Measurements from ENCODE around the gene KCNG2. TPM values are rescaled to one million over a fixed set of nuclear protein-coding genes. Genes with fewer than 3 reads are reported as not detected.
A peak's percentile ranks its signal among the peaks of the same experiment; 100 is the strongest.

The KCNG2 gene
- total RNA-seq, 1 donor from 2014 or later, result 0.51 TPM

GRCh38 chr18:79786304-79786703 is 11.4 kb upstream of the KCNG2 start:
- no peak for DNase-seq

- no peak for DNase-seq
These were observed 10.8 kb upstream of the KCNG2 start for GRCh38 chr18:79786786-79787526.

GRCh38 chr18:79787527-79787864 is 10.2 kb upstream of the KCNG2 start:
- no peak for DNase-seq

DNA sequence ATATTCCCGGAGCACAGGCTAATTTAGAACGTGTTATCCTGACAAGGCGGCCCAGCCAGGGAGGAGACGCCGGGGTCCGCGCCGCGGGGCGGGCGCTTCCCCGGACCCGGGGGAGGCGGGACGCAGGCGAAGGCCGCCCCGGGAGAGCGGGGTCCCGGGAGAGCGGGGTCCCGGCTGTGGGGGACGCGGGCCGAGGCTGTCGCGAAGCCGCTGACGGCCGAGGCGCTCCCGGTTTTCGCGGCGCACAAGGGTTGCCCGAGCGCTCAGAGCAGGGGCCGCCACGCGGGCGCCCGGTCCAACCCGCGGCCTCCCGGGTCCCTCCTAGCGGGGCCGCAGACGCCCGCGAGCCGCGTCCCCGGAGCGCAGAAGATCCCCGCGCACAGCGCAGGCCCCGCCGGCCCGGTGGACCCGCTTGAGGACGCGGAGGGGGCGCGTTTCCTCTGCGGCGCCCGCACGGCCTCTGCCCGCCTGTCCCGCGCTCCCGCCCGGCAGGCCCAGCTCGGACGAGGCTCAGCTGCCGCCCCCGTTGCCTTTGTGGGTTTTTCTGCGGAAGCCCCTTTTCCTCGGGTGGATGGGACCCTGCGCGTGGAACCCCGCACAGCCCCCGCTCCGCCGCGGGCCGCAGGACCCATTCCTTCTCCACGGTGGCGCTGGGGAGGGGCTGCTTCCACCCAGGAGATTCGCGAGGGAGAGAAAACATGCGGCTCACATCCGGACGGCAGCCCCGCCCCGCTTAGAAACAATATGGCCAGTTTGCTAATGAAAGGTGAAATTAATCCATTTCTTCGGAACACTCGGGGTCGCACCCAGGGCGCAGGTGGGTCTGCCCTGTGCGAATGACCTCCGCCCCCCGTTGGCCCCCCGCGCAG is 9.6 kb upstream of the KCNG2 start:
- no peak for DNase-seq

DNA sequence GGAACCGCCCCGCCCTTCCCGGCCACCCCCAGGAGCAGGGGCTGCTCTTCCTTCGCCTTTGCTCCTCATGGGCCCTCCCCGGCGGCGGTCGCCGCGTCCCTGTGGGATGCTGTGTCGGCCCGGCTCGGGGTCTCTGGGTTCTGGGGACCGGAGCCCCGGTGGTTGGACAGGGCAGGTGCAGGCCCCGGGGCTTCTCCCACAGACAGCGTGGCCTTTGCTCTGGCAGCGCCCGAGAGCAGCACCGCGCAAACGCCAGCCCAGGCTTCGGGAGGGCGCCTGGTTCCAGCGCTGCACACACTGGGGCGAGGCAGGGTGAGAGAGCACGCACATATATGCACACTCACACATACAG is 9.0 kb upstream of the KCNG2 start:
- no peak for DNase-seq

GRCh38 chr18:79789091-79789891 is 8.4 kb upstream of the KCNG2 start:
- DNase-seq, result no peak

- DNase-seq, result no peak
These were observed 7.5 kb upstream of the KCNG2 start for GRCh38 chr18:79789901-79790890.

- DNase-seq, result peak; percentile 50
These were observed 6.5 kb upstream of the KCNG2 start for GRCh38 chr18:79790996-79791972.

DNA sequence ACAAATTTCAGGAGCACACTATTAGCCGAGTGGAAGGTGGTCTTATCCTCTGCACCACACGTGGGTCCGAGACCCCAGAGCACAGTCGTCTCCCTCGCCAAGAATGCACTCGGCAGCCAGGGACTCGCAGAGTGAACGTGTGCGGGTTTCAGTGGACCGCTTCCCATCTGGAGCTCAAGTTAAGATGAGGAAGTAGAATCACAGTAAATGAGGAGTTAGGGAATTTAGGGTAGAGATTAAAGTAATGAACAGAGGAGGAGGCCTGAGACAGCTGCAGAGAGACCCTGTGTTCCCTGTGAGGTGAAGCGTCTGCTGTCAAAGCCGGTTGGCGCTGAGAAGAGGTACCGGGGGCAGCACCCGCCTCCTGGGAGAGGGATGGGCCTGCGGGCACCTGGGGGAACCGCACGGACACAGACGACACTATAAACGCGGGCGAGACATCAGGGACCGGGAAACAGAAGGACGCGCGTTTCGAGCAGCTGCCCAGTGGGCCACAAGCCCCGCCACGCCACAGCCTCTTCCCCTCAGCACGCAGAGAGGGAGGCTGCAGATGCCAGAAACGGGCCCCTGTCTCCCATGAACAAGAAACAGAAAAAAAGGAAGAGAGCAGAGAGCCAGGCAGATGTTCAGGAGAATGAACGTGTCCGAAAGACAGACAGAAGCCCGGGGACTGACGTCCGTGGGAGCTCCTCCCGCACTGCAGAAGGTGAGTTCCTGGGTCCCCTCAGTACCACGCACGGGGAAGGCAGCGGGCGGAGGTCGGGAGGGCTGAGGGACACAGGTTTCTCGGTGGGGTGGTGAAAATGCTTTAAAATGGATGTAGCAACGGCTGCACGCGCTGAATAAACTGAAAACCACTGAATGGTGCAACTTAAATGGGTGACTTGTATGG is 5.4 kb upstream of the KCNG2 start:
- no peak for DNase-seq

DNA sequence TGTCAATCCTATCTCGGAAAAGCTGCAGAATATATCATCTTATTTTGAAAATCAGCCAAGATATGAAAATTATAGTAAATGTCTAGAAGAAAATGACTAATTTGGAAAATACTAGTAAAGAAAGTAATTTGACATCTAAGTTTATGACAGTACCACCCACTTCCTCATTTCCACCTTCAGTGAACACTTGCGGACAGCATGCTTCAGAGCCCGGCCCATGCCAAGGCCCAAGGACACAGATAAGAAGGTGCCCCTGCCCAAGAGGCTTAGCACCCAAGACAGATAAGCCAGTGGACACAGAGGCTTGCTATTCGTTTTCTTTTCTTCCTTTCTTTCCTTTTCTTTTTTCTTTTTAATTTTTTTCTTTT is 4.8 kb upstream of the KCNG2 start:
- no peak for DNase-seq

- DNase-seq, result no peak
These were observed 2.9 kb upstream of the KCNG2 start for GRCh38 chr18:79794846-79795245.

DNA sequence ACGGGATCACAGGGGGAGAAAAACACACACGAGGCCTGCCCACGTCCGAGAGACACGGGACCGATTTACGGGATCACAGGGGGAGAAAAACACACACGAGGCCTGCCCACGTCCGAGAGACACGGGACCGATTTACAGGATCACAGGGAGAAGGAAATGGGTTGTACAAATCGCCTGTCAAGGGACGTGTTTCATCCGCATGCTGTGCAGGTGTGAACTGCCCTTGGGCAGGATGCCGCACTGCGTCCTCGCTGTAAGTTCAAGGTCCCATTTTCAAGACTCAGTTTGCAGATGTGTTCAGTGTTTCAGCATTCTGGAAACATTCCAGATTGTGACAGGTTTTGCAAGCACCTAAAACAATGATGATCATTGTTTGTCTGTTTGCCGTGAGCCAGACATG is 2.3 kb upstream of the KCNG2 start:
- no peak for DNase-seq

GRCh38 chr18:79796016-79796415 is 1.7 kb upstream of the KCNG2 start:
- peak; percentile 33 for DNase-seq

- no peak for DNase-seq
These were observed 970 bp upstream of the KCNG2 start for GRCh38 chr18:79796531-79797405.

GRCh38 chr18:79798346-79798998 is 734 bp downstream of the KCNG2 start:
- no peak for DNase-seq

DNA sequence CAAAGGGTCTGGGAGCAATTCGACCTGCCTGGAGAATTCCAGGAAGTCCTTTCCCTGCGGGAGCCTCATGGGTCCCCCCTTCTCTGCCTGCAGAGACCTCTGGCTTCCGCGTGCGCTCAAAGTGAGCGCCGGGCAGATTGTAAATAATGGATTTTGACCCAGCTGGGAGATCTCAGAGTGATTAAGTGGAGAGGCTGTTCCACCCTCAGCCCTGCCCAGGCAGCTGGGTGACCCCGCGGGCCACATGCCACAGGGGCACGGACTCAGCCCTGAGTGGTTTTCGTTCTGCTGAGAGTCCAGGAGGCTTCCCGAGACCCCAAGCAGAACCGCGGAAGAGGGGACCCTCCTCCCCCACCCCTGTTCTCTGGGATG is 1.2 kb downstream of the KCNG2 start:
- no peak for DNase-seq

DNA sequence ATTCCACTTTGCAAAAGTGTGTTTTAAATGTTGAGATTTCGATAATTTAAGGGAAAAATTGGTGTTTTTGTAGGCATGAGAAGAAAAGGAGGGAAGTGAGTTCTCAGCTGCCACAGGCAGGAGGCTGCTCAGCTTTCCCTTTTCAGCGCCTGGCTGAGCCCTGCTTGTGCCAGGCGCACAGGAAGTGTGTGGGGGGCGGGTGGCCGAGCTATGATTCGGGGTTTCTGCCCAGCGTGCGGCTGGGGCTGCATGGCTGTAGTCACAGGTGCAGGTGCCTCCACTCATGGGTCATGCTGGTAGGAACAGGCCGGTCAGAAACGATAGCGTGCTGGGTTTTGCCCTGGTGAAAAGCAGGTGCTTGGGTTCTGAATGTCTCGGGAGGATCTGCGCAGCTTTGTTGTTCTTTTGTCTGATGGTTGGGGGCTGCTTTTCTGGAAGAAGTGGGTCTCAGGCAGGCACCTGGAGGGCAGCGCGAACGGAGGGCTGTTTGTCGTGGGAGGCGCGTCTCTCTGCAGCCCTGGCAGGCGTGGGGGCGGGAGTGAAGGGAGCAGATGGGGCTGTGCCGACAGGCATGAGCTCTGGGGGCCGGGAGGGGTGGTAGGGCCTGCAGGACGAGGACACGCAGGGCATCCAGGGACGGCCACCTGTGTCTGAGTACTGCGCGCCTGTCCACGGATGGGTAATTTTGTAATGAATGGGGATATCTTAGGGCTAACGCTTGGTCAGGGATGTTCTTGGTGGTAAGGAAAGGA is 2.1 kb downstream of the KCNG2 start:
- no peak for DNase-seq
